NB4 (cell line): Measurements from ENCODE around the gene TMPRSS6.

Source experiments
- DNase-seq: peaks from one replicate; pipeline ENCODE4 v3.0.0; 2010; ENCODE audit warnings: low read depth
- H3K4me3 ChIP-seq: one replicate; pipeline ENCODE4 v1.5.1; 2011; ENCODE audit warnings: mild to moderate bottlenecking, low read depth, low read length, moderate library complexity
- MYC ChIP-seq: IDR thresholded peaks from 2 replicates; pipeline ENCODE4 v1.6.1; 2011; ENCODE audit warnings: low read depth, low read length
- POLR2A ChIP-seq: IDR thresholded peaks from 2 replicates; pipeline ENCODE4 v1.6.1; 2011; ENCODE audit warnings: mild to moderate bottlenecking; ENCODE audit not compliant: insufficient read length; ENCODE audit errors: extremely low read depth
- TF ChIP-seq, protein P1 (sequence below): IDR thresholded peaks from 2 replicates; pipeline ENCODE4 v1.6.1; 2011; ENCODE audit warnings: low read depth, low read length
- TF ChIP-seq, protein P2 (sequence below): IDR thresholded peaks from one replicate; pipeline ENCODE4 v1.5.1; 2012; ENCODE audit warnings: low read depth, low read length

TMPRSS6 gene

DNA sequence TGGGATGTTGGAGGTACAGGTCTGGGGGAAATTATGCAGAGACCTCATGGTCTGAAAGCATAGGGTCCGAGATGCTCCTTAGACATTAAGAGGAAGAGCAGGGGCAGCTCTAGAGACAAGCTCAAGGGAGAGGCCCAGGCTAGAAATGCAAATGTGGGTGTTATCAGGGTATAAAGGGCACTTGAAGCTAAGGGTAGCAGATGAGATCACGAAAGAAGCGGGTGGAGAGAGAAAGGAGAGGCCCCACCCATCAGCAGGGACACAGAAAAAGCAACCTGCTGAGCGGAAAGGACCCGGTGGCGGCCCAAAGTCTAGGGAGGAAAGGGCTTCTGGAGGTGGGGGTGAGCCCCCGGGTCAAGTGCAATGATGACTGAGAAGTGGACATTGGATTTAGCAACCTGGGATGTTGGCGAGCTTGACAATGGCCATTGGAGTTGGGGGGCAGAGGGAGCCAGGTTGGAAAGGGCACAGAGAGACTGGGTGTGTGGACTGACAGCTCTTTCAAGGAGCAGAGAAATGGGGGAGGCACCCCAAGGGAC lies 8.9 kb downstream of the TMPRSS6 start:
- H3K4me3 ChIP-seq, result no peak overlapping the region
- TF ChIP-seq MYC (no peak), POLR2A (no peak)
- TF ChIP-seq, protein P1, sequence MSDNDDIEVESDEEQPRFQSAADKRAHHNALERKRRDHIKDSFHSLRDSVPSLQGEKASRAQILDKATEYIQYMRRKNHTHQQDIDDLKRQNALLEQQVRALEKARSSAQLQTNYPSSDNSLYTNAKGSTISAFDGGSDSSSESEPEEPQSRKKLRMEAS, result no peak
- TF ChIP-seq, protein P2, sequence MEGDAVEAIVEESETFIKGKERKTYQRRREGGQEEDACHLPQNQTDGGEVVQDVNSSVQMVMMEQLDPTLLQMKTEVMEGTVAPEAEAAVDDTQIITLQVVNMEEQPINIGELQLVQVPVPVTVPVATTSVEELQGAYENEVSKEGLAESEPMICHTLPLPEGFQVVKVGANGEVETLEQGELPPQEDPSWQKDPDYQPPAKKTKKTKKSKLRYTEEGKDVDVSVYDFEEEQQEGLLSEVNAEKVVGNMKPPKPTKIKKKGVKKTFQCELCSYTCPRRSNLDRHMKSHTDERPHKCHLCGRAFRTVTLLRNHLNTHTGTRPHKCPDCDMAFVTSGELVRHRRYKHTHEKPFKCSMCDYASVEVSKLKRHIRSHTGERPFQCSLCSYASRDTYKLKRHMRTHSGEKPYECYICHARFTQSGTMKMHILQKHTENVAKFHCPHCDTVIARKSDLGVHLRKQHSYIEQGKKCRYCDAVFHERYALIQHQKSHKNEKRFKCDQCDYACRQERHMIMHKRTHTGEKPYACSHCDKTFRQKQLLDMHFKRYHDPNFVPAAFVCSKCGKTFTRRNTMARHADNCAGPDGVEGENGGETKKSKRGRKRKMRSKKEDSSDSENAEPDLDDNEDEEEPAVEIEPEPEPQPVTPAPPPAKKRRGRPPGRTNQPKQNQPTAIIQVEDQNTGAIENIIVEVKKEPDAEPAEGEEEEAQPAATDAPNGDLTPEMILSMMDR, result no peak
- DNase-seq, result no peak

DNA sequence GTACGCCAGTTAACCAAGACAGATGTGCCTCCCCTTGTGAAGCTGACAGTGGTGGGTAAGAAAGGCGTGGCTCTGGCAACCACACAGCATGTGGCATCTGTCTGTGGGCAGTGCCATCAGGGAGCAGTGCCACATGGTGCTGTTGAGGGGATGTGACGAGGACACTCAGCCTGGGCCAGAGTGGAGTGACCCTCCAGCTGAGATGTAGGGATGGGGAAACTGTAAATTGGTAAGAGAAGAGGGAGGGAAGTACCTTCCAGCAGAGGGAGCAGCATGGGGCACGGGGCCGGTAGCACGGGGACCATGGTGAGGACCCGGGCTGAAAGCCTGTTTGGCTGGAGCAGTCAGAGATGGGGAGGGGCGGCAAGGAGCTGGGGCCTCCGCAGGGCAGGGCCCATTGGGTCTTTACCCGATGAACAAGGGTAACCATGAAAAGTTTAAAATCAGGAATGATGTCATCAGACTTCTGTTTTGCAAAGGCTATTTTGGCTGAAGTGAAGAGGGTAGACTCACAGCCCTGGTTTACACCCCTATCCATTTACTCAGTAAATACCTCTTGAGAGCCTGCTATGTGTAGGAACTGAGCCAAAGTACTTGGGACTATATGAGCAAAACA lies 10.4 kb downstream of the TMPRSS6 start:
- DNase-seq, result peak; percentile 29
- TF ChIP-seq, protein P1, result no peak
- TF ChIP-seq, protein P2, result peak; percentile 28
- no peak overlapping the region for H3K4me3 ChIP-seq

DNA sequence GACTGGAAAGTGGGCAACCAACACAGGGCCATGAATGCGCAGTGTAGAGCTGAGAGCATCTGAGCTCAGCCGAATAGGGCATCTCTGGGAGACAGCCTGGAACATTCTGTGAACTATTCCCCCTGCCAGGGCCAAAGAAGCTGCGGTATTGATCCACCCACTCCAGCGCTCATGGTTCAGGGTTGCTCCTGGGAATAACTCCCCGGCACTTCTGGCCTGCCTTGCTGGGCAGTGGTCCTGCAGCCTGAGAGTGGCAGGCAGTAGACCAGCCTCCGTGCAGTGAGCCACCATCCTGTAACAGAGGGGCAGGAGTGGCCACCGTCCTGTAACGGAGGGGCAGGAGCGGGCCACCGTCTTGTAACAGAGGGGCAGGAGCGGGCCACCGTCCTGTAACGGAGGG lies 12.2 kb downstream of the TMPRSS6 start:
- TF ChIP-seq, protein P1, result no peak
- TF ChIP-seq, protein P2, result no peak
- TF ChIP-seq POLR2A, result no peak
- no peak for TF ChIP-seq MYC
- no peak for DNase-seq

DNA sequence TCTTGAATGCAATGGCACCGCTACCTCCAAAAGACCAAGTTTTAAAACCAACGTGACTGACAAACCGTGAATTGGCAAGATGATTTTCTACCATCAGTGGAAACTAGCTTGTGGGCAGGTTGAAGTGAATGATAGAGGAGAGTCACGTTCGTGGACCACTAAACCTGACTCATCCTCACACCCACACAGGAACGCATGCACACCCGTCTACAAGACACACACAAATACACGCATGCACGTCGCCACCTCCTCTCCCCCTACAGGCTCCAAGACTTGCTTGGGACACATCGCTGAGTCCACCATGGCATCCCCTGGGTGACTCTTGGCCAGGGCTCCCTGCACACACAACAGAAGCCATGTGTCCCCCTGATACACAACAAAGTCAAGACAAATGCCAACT lies 14.4 kb downstream of the TMPRSS6 start:
- TF ChIP-seq, protein P2, result no peak
- H3K4me3 ChIP-seq, result no peak overlapping the region
- DNase-seq, result no peak

More for the DNA sequence above, 12.2 kb downstream of the TMPRSS6 start:
- H3K4me3 ChIP-seq, result no peak overlapping the region

DNA sequence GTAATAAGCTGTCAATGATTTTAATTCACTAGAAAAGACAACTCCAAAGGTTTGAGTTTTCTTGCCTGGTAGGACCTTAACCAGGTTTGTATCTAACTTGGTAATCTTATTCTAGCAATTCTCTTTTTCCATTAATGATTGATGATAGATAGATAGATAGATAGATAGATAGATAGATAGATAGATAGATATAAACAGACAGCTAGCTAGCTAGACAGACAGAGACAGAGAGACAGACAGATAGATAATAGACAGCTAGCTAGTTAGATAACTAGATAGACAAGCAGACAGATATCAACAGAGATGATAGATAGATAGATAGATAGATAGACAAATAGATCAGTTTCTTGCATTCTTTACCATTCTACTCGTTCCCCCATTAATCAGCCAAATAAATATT lies 15.3 kb downstream of the TMPRSS6 start:
- no peak for DNase-seq
- TF ChIP-seq, protein P1, result no peak
- TF ChIP-seq MYC (no peak), POLR2A (no peak)
- TF ChIP-seq, protein P2, result no peak
- no peak overlapping the region for H3K4me3 ChIP-seq

DNA sequence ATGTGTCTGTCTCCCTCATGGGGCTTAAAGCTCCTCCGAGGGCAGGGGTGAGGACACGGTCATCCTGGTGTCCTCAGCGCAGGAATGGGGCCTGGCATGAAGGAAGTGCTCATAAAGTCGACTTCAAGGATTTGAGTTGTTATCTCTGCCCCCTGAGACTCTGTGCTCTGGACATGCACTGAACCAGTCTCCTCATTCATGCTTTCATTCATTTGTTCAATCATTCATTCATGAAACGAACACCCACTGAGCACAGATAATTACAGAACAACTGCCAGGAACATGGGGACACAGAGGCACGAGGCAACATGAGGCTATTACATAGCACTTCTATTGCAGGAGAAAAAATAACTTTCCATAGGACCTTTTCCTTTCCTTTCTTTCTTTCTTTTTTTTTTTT lies 16.5 kb downstream of the TMPRSS6 start:
- no peak for DNase-seq
- H3K4me3 ChIP-seq, result no peak overlapping the region
- TF ChIP-seq MYC, result no peak
- TF ChIP-seq, protein P1, result no peak
- TF ChIP-seq, protein P2, result no peak
- TF ChIP-seq POLR2A, result no peak
